ENCODE results near the gene KDM4C.

KDM4C gene

DNA sequence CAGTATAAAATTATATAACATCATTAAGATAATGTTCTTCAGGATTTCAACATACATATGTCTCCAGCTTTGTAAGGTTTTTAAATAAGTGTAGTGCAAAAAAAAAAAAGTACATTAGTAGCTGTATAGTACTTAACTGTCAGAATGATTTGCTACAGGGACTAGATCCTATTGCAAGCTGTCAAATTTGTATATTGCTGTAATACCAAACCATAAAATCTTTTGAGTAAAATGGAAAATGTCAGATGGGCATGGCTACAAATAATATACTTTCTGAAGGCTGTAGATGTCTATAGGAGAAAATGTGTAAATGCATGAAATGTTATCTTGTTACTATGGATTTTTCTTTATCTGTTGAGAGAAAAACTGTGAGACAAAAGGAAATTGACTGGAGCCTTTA lies 298.5 kb downstream of the KDM4C start:
- no peak for DNase-seq

DNA sequence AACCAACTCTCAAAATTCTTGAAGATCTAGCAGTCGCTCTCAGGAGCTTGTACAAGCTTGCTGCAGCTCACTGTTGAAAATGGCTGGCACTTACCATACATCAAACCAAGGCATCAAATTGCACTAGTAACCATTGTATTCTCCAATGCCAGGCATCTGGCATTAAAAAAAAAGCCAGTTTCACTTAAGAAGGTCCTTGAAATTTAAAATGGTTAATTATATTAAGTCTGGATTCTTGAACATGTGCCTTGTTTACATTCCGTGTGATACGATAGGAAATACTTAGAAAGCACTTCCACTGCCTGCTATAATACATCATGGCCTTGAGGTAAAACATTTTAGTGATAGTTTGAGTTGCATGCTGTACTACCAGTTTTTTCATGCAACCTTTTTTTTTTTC lies 300.7 kb downstream of the KDM4C start:
- DNase-seq, result peak; percentile 10 to 65

GRCh38 chr9:7067169-7067568 lies 309.4 kb downstream of the KDM4C start:
- DNase-seq, result no peak

DNA sequence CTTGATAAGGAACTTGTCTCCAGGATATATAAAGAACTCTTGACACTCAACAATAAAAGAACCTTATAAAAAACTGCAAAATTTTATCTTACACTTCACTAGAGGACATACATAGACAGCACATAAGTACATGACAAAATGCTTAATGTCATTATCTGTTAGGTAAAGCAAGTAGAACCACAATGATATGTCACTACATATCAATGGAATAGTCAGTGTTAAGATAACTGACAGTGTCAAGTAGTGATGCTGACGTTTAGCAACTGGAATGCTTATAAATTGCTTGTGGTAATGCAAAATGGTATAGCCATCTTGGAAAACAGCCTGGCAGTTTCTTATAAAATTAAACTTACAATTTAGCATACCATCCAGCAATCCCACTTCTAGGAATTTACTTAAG lies 314.1 kb downstream of the KDM4C start:
- DNase-seq, result no peak

DNA sequence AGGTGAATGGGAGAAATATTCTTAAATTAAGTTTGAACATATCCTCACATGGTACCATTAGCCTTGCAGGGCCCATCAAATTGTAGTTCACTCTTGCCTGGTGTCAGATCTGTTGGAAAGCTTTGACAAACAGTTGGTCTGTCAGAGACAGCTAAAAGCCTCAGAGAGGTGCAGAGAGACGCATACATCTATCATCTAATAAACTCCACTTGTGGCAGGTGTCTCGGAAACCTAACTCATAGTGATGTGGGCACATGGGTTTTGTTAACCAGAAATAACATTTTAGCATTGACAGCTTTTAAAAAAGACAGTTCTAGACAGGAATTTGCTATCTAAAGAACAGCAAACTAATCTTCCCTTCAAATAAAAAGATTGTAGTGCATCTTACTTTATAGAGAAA lies 315.9 kb downstream of the KDM4C start:
- no peak for DNase-seq

GRCh38 chr9:7075154-7075553 lies 317.4 kb downstream of the KDM4C start:
- DNase-seq, result no peak

GRCh38 chr9:7079051-7079450 lies 321.3 kb downstream of the KDM4C start:
- no peak for DNase-seq

- no peak for DNase-seq
These were observed 323.4 kb downstream of the KDM4C start for GRCh38 chr9:7081065-7081600.

GRCh38 chr9:7083192-7083591 lies 325.4 kb downstream of the KDM4C start:
- no peak for DNase-seq

GRCh38 chr9:7085357-7085756 lies 327.6 kb downstream of the KDM4C start:
- DNase-seq, result no peak

DNA sequence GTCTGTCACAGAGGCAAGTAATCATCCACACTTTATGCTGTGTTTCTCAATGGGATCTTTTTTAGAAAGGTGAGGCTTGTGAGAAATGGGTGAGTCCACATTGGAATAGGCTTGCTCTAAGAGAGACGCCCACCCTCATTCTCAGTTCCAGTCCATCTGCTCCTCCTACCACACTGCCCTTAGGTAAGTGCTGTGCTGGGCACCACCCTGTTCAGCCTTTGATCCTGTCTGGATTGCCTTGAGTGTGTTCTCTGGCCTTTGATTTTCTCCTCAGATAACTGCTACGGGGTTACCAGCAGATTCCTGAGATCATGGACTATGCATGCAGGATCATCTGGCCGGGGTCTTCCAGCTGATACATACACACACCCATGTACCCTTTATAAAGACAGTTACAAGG lies 328.6 kb downstream of the KDM4C start:
- no peak for DNase-seq

DNA sequence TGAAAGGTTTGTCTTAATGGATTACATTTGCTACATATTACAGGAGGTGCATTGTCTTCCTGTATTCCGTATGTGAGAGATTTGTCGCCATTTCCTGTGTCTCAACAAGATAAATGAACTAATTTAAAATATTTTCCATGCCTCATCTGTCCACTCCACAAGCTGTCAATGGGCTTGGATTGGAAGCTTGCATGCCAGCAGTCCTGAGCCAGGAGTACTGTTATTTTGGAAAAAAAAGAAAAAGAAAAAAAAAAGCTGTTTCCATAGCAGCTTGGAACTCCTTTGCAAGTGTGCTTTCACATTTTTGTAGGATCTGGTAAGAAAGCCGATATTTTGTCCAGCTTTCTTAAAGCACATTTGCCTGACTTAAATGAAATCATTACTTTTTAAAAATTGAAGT lies 330.8 kb downstream of the KDM4C start:
- DNase-seq, result no peak

DNA sequence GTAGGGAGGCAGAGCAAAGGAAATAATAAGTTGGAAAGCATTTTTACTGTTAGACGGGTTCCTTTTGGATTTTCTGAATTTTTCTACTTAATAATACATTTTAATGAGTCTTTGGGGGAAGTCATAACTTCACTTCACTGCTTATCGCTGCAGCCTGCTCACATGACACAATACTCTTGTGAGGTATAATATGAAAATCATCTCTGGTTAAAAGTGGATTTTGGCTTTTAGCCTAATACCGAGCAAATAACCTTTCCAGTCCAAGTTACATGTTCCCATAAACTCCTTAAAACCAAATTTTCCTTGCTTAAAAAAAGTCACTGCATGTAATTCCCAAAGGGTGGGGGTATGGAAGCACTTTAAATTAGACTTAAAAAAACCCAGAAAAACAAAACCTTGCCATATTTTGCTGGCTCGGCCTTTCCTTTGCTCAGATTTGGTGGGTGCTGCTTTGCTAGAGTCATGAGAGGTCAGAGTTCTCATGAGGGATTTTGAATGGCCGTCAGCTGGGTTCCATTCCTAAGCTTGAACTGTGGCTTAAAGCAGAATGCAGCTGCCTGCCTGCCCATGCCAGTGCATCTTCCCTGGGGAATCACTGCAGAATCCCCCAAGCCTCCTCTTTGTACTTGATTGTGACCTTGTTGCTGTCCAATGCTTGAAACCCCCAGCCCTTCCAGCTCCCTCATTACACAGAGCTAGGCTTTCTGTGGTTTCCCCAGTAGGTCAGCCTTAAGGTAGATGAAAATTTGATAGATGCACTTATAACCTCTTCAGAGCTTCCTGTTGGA lies 331.8 kb downstream of the KDM4C start:
- no peak for DNase-seq

DNA sequence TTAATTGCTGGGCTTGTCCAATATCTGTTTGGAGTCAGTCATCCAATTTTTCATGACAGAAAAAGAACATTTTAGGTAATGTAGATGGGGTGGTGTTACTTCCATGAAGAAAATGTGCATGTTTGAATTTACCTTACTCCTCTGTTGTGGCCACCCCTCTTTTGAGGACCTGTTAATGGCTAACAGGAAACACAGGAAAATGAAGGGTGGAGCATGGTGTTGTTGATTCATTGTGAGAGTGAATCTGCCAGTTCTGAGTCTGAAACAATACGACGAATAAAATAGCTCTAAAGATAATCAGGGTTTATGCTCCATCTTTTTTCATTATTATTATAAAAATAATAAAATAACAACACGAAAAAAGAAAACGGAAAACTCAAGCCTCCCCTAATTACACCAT lies 335.3 kb downstream of the KDM4C start:
- no peak for DNase-seq

DNA sequence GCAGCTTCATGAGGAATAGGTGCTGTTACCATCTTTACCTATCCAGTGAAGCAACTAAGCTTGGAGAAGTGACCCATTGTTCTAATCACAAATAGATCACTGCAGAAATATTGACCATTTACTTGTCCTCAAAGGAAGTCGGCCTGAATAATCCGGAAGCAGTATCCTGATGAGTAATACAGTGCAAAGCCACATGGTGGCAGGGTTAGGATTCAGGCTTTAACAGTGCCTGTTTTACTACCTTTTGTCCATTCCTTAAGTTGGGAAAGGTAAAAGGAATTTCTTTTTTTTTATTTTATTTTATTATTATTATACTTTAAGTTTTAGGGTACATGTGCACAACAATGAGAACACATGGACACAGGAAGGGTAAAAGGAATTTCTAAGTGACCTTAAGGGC lies 336.3 kb downstream of the KDM4C start:
- DNase-seq, result peak in 1 of 2 experiments; percentile 26

- DNase-seq, result no peak
These were observed 336.8 kb downstream of the KDM4C start for GRCh38 chr9:7094576-7094975.

DNA sequence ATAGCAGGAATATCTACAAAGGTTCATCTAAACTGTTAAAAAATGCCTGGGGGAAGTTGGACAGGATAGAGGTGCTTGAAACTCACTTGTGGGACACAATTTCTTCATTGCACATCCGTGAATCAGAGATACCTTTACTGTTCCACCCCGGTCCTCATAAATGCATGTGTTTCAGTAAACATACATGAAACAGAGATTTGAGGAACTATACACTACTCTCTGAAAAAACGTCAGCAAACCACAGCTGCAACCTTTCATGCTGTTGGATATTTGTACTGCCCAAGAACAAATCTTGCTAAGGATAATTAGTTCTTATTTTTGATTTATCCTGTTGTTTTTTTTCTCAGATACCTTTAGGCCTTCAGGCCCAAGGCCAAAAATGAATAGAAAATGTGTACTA lies 337.3 kb downstream of the KDM4C start:
- DNase-seq, result no peak

GRCh38 chr9:7097040-7097715 lies 339.4 kb downstream of the KDM4C start:
- no peak for DNase-seq

DNA sequence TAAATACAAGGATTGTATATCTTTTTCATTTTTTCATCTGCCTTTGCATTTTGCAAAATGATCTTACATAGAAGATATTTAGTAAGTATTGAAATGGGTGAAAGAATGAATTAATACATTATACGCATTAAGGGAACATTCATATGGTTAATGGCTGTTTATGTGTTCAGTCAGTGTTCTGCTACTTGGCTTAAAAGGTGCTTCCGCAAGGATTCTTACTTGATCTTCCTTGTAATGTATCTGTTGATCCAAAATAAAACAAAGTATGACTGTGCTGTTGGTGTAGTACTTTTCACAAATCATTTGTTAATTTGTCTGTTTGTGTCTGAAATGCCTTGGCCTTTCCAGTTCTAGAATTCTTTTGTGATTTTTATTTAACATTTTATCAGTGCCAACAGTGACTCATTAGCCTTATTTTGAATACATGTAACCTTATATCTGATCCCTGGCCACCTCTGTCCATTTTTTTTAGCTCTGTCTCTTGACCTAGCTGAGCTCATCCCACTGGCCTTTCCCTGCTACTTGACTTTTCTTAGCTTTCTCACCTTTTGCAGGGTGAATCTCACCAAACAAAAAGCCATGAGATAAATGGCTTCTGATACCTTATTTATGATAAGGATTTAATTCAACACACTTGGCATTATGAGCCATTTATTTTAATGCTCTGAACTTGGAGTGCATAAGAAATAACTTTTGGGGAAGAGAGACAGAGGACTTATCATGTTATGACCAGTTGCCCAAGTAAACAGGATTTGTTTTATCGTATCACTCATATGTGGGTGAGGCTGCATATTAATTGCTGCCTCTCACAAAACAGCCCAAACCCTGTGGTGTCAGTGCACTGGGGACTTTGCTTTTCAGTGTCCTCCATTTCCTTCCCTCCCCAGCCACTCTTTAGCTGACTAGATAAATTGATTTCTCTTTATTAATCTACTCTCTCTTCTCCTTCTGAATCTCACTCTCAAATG lies 340.3 kb downstream of the KDM4C start:
- DNase-seq, result no peak

DNA sequence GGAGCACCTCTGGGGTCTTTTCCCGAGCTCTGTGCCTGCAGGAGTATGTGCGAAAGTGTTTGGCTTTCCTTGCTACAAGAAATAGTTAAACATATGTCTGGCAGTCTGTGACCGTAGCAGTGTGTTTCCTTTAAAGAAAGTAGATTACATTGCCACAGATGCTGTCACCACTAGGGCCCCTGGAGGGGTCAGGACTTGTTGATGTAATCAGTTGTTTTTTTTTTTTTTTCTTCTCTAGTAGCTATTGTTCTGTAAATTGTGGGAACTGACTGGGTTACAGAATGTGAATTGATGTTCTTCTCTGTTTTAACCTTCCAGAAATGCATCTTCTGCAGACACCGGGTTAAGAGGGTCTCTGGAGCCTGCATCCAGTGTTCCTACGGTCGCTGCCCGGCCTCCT lies 345.6 kb downstream of the KDM4C start:
- no peak for DNase-seq

- no peak for DNase-seq
These were observed 346.0 kb downstream of the KDM4C start for GRCh38 chr9:7103771-7104170.

GRCh38 chr9:7104625-7105024 lies 346.9 kb downstream of the KDM4C start:
- no peak for DNase-seq

DNA sequence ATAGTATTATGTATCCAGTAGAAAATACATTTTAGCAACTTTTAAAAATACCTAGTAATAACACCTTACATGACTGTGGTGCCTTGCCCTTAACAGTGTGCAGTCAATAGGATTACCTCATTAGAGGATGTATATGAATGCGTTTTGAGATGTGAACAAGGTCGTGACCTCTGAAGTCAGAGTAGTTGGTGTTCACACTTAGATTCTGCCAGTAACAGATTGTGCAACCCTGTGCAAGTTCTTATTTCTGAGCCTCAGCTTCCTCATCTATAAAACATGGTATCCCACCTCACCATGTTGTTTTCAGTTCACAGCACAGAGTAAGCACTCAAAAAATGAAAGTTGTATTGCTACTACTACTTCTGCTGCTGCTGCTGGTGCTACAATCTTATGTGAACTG lies 347.3 kb downstream of the KDM4C start:
- no peak for DNase-seq
